ENCODE data around the gene VIT.

DNA sequence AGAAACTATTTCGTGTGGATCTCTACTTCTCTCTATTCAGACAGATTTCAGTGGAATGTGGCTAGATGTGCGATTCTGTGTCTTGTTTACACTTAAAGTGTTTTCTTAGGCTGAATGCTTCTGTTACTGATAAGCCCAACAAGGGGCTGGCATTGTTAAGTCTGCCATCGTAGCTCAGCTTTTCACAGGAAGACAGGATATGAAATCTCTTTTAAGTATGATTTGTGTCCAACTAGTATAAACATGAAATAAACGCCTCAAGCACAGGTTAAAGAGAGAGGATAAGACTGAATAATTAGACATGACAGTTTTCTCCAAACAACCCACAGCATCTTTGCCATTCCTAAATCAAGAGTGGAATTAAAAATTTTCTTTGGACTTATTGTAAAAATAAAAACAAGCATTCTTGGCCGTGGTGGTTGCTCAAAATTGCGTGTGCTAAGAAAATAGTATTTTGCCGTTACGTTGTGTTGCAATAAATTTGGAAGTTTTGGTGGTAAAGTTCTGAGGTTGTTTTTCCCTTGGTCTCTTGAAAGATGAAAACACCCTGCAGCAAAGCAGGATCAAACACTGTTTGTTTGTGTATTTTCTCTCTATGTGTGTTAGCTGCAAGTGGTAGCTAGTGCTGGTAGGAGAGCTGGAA is 1.0 kb downstream of the VIT start:
- TF ChIP-seq, protein P1, sequence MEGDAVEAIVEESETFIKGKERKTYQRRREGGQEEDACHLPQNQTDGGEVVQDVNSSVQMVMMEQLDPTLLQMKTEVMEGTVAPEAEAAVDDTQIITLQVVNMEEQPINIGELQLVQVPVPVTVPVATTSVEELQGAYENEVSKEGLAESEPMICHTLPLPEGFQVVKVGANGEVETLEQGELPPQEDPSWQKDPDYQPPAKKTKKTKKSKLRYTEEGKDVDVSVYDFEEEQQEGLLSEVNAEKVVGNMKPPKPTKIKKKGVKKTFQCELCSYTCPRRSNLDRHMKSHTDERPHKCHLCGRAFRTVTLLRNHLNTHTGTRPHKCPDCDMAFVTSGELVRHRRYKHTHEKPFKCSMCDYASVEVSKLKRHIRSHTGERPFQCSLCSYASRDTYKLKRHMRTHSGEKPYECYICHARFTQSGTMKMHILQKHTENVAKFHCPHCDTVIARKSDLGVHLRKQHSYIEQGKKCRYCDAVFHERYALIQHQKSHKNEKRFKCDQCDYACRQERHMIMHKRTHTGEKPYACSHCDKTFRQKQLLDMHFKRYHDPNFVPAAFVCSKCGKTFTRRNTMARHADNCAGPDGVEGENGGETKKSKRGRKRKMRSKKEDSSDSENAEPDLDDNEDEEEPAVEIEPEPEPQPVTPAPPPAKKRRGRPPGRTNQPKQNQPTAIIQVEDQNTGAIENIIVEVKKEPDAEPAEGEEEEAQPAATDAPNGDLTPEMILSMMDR (IDR thresholded peaks at IDR 0.05; ENCODE audit: low read length): no peak
- TF ChIP-seq EZH2phosphoT487 (IDR thresholded peaks at IDR 0.05; ENCODE audit: low read length): no peak
